ENCODE results near the gene SLC40A1. TPM values are rescaled to one million over a fixed set of nuclear protein-coding genes. Genes with fewer than 3 reads are reported as not detected.

The SLC40A1 gene
- total and polyA plus RNA-seq, 2 donors (not counting 3 experiments of a cell fraction or from before 2014, with no cell fraction given), result 8.5 to 15.1 TPM

GRCh38 chr2:189544318-189545042 lies 36.1 kb downstream of the SLC40A1 start:
- Histone ChIP-seq H4K20me1 (replicated peaks; ENCODE audit: control insufficient read depth, extremely low read depth, insufficient read depth, low read length) (no peaks in the 10 kb centered on the region), H3K4me1 (ENCODE audit: control insufficient read depth, extremely low read depth, insufficient read depth, low read length) (no peaks in the 10 kb centered on the region), H3K36me3 (ENCODE audit: control insufficient read depth in 2 of 2, extremely low read depth in 1 of 2, insufficient read depth in 2 of 2, low read length in 2 of 2) (no peaks in the 10 kb centered on the region), H3K9me3 (replicated peaks; ENCODE audit: control insufficient read depth, insufficient read depth, low read length) (no peaks in the 10 kb centered on the region), H3K27ac (ENCODE audit: insufficient read depth, low read depth, low read length) (no peak overlapping the region), H3K4me2 (ENCODE audit: insufficient read depth, low read length) (no peak overlapping the region), H3K79me2 (ENCODE audit: control insufficient read depth, insufficient read depth, low read length) (no peaks in the 10 kb centered on the region), H3K9ac (replicated peaks; ENCODE audit: extremely low read depth, insufficient read depth, low read length) (no peak overlapping the region), H3K4me3 (replicated peaks in 1 of 3; ENCODE audit: insufficient read depth in 1 of 3, low read depth in 1 of 3, low read length in 3 of 3) (no peak overlapping the region), H2AFZ (ENCODE audit: low read depth, low read length) (no peak overlapping the region), H3K27me3 (ENCODE audit: control insufficient read depth in 2 of 2, insufficient read depth in 2 of 2, low read length in 2 of 2) (no peaks in the 10 kb centered on the region), H3K9me1 (replicated peaks; ENCODE audit: control insufficient read depth, extremely low read depth, insufficient read depth, low read length) (no peaks in the 10 kb centered on the region)
- no peak for TF ChIP-seq MAX (IDR thresholded peaks at IDR 0.05; ENCODE audit: insufficient read depth, insufficient read length)
- no peak for TF ChIP-seq MYC (IDR thresholded peaks at IDR 0.05; ENCODE audit: low read depth, low read length)
- TF ChIP-seq POLR2AphosphoS5 (IDR thresholded peaks at IDR 0.05; ENCODE audit: insufficient read depth, low read depth, low read length), result no peak
- TF ChIP-seq JUN (IDR thresholded peaks at IDR 0.05; ENCODE audit: borderline replicate concordance, insufficient read depth, insufficient read length, low read depth), result no peak
- no peak for TF ChIP-seq EZH2 (IDR thresholded peaks at IDR 0.05; ENCODE audit: borderline replicate concordance, low read depth, low read length, severe bottlenecking)
- no peak for TF ChIP-seq GATA2 (IDR thresholded peaks at IDR 0.05; ENCODE audit: insufficient read depth, insufficient read length, low read depth, low read length)
- TF ChIP-seq FOS (IDR thresholded peaks at IDR 0.05; ENCODE audit: borderline replicate concordance, insufficient read depth, low read length), result no peak
- no peak for TF ChIP-seq POLR2A (IDR thresholded peaks at IDR 0.05; ENCODE audit: low read depth, low read length)
- no peak for TF ChIP-seq CTCF (IDR thresholded peaks at IDR 0.05; ENCODE audit: extremely low read depth in 1 of 2, insufficient read depth in 1 of 2, low read depth in 1 of 2, low read length in 2 of 2)
- CTCF ChIA-PET, result no interaction called here
- DNase-seq (ENCODE audit: low read depth, low spot score), result no peak
- intact Hi-C loops (cut with micrococcal nuclease) (no loop called here), dilution Hi-C loops (cut with MboI; ENCODE audit: extremely low pct_ligation_motif_present, low sequenced_read_pairs) (no loop called here)
- no TSS peak for BruUV-seq (replicated peaks)
- POLR2A ChIA-PET, result no interaction called here
- no peak for FAIRE-seq
